Measurements from ENCODE around the gene COL16A1.

COL16A1 gene

GRCh38 chr1:31652891-31653499 is 50.8 kb downstream of the COL16A1 start:
- DNase-seq (ENCODE audit: low read depth): no peak
- TF ChIP-seq CTCF (IDR thresholded peaks at IDR 0.05; ENCODE audit: low read length, missing control alignments): no peak
- H3K4me3 ChIP-seq (replicated peaks; ENCODE audit: low read depth, low read length): no peak overlapping the region

GRCh38 chr1:31651766-31652165 is 52.1 kb downstream of the COL16A1 start:
- H3K4me3 ChIP-seq (replicated peaks; ENCODE audit: low read depth, low read length): no peak overlapping the region
- DNase-seq (ENCODE audit: low read depth): no peak
- TF ChIP-seq CTCF (IDR thresholded peaks at IDR 0.05; ENCODE audit: low read length, missing control alignments): no peak

- TF ChIP-seq CTCF (IDR thresholded peaks at IDR 0.05; ENCODE audit: low read length, missing control alignments): no peak
- H3K4me3 ChIP-seq (replicated peaks; ENCODE audit: low read depth, low read length): no peak overlapping the region
- DNase-seq (ENCODE audit: low read depth): no peak
Observed at GRCh38 chr1:31651089-31651420, 52.8 kb downstream of the COL16A1 start.

- no peak overlapping the region for H3K4me3 ChIP-seq (replicated peaks; ENCODE audit: low read depth, low read length)
- DNase-seq (ENCODE audit: low read depth): no peak
- no peak for TF ChIP-seq CTCF (IDR thresholded peaks at IDR 0.05; ENCODE audit: low read length, missing control alignments)
Observed at GRCh38 chr1:31650161-31651088, 53.4 kb downstream of the COL16A1 start.

GRCh38 chr1:31648641-31649357 is 55.0 kb downstream of the COL16A1 start:
- DNase-seq (ENCODE audit: low read depth): no peak

GRCh38 chr1:31648190-31648589 is 55.6 kb downstream of the COL16A1 start:
- no peak for DNase-seq (ENCODE audit: low read depth)
- H3K4me3 ChIP-seq (replicated peaks; ENCODE audit: low read depth, low read length): no peak overlapping the region
- TF ChIP-seq CTCF (IDR thresholded peaks at IDR 0.05; ENCODE audit: low read length, missing control alignments): no peak

More at GRCh38 chr1:31648641-31649357, 55.0 kb downstream of the COL16A1 start:
- no peak overlapping the region for H3K4me3 ChIP-seq (replicated peaks; ENCODE audit: low read depth, low read length)
- no peak for TF ChIP-seq CTCF (IDR thresholded peaks at IDR 0.05; ENCODE audit: low read length, missing control alignments)
